Measurements from ENCODE around the gene PRUNE2.

The PRUNE2 gene

DNA sequence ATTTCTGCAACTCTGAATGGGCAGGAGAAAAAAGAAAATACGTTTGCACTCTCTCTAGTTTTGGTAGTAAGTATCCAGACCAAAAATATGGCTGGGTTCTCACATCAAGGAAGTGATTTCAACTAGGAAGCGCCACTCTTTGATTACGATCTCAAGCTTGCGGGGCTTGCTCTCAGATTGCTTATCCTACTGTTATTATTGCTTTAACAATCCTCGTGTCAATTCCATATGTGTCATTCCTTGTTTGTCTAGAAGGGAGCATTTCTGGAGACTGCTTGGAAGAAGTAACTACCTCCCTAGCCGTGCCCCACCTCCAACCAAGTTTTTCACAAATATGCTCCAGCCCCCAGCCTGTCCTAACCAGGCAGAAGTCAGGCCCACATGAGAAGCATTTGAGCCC lies 3.5 kb downstream of the PRUNE2 start:
- DNase-seq (ENCODE audit: low read depth) = no peak

DNA sequence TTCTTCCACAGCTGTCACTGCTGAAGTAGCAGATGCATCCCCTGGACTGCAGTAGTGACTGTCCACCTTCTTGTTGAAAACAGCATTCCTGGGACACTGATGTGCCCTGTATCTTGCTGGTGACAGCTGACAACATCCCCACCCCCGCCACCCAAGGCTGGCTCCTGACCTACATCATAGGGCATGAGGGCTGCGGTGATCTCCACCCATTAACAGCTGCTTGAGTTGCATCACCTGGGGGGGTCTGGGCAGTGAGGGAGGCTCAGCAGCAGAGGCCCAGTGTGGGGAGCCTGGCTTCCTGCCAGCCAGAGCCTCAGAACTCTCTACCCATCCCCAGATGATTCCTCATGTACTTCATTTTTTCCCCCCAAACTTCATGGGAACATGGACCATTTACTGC lies 4.1 kb downstream of the PRUNE2 start:
- DNase-seq (ENCODE audit: low read depth) = no peak

DNA sequence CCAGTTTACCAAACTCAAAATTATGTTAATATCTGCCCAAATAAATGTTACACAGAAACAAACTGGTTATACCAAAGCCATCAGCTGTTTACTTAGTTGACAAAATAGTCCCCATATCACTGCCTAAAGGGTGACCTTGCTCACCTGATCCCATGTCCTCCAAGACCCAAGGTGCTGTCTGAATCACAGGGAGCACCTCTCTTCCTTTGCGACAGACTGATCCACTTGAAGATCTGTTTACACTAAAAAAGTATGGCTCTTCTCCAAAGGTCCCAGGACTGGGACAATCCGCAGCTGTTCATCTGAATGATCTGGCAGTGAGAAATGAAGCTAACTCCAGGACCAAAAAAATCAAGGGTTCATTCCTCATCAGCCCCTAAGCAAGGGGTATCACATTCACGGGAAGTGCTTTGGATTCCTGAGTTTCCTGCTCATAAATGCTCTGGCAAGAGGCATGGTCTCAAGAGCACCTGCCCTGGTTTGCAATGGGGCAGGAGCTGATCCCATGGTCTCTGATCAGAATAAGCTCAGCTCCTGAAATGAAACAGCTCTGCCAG lies 5.0 kb downstream of the PRUNE2 start:
- no peak for DNase-seq (ENCODE audit: low read depth)

DNA sequence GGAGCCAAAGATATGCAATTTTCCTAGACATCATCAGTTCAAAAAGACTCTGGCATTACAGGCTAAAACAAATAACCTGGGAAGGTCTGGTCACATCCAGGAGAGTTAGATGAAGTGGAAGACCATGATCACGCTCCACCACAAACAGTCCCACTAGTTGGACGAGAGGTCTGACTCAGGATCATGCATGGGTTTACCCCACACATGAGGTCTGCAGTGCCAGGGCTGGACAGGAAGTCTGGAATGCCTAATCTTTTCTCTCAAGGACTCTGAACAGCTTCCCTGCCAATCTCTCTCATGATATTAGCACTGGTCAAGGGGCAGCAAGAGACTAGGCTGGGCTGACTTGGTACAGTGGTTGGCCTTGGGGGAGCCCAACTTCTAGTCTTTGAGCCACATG lies 7.1 kb downstream of the PRUNE2 start:
- DNase-seq (ENCODE audit: low read depth) = no peak

DNA sequence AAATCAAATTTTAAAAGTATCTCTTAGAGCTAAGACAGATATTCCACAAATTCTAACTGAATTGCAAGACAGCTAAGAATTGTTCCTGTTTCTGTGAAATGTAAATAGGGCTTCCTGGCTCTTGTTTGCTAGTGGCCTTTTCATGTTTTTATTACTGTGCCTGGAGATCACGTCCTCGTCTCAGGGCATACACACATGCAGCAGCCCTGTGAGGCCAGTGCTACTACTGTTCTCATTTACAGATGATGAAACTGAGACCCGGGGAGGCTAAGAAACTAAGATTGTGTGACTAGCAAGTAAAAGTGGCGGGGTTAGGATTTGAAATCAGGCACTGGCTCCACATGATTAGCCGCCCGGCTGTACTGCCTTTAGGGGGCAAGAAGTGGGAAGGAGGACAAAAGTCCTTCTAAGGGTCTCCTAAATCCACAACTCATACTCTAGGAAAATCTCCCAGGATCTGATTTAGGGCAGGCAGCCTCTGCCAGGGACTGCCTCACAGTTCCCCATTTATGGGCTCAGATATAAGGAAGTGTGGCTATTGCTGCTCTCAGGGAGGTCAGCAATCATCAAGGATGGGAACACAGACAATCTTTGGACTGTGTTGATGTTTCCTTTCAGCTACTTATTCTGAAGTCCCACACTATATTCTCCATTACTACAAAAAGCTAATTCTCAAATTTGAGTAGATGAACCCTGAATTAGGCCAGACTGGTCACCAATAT lies 7.9 kb downstream of the PRUNE2 start:
- no peak for DNase-seq (ENCODE audit: low read depth)

DNA sequence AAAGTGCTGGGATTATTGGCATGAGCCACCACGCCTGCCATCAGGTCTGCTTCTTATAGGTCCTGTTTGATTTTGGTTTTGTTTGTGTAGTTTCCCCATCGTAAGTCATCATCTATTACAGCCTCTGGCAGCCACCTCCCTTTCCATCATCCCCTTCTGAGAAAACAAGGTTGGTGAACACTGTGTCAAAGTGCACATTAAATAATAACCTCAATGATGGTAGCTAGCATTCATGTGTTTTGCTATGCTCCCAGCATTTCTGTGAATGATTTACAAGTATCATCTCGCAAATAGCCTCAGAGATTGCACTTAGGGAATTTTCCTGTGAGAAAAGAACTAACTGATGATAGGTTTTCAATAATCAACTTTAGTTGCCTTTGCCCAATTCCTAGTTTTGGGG lies 9.9 kb downstream of the PRUNE2 start:
- no peak for DNase-seq (ENCODE audit: low read depth)

DNA sequence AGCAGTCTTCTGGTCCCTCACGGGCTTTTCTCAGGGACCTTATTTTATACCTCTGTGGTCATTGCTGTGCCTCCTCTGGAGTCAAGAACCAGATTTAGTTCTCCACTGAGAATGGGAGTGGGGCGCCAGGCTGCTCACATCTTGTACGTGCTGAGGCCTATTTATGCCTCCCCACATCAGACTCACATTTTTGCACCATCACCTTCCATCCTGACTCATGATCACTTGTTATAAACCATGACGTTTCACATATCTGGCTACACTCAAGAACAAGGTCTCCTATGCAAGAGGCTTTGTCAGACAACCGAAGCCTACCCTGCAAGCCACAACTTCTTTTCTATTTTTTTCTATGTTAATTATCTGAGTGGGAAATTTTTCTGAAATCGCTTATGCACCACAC lies 10.7 kb downstream of the PRUNE2 start:
- no peak for DNase-seq (ENCODE audit: low read depth)

DNA sequence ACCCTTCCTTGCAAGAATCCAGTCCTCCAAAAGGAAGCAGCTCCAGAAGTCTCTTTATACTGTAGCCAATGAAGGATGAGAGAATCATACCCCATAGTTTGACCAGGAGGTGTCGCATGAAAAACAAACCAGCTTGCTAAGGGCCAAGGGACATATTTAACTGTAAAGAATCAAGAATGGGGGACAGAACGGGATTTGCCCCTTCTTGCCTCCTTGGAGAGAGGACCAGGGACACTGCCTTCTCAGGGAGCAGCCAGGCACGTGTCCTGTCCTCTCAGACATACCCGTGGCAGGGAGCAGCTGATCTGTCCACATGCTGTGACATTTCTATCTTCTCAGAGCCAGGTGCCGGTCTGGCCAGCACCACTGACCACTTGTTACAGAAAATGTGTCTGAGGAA lies 11.7 kb downstream of the PRUNE2 start:
- no peak for DNase-seq (ENCODE audit: low read depth)

DNA sequence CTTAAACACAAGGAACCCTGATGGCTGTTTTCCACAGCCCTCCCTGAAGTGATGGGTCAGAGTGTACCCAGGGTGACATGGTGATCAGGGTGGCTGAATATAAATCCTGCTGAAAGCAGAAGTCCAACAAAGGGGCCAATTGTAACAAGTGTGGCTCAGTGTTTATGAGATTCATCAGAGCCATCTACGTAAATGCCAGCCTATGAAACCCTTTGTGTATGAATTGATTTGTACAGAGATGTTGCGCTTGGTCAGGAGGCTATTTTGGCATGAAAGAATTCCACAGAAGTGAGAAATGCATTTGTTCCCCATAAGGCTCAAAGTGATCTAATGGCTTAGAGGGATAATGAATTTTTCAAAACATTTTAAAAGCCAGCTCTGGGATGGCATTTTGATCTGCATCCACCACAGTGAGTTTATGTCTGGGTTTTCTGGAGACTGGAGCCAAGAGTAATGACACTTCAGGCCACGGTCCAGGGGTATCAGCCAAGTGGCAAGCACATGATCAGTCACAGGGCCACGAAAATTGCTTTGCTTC lies 12.4 kb downstream of the PRUNE2 start:
- no peak for DNase-seq (ENCODE audit: low read depth)

DNA sequence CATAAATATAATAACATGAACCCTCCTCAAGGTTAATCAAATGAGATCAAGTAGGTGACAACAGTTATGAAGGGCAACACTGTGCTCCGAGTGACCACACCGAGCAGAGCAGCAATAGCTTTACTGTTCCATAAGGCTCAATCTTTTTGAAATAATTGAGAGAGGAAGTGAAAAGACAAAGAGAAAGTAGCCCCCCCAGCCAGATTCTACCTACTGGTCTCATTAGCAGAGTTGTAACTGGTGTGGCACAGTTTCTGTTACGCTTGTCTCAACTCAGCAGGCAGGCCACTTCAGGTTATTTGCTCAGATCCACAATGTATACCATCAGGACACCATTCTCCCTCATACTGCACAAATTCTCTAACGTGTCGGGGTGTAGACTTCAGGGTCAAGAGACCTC lies 14.0 kb downstream of the PRUNE2 start:
- no peak for DNase-seq (ENCODE audit: low read depth)

DNA sequence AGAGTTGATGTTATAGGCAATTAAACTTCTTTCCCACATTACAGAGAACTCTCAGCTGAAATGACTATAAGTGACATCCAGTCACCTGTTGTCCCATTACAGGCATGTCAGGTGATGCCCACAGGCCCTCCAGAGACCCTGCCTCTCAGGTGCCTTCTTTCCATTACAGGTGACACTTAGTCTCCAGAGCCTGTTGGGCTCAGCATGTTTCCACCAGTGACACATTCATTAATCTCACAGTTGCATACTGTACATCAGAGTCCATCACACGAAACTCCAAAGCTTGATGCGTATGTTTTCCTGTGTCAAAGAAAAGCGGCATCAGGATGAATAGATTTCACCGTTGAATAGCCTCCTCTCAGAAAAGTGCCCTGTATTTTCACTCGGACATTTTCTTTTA lies 14.6 kb downstream of the PRUNE2 start:
- no peak for DNase-seq (ENCODE audit: low read depth)

DNA sequence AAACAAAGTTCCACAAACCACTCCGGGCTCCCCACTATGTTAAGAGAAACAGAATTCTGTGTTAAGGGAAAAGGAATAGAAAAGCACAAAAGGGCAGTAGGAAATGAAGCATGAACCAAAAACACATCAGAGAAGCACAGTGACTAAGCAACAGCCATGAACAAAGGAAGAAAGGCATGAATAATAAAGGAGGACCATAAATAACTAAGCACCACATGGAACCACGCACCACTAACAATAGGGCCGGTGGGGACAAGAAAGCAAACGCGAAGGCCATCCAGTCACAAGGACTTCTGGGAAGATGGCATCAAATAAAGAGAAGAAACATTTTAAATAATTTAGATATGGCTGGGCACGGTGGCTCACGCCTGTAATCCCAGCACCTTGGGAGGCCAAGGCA lies 18.0 kb downstream of the PRUNE2 start:
- DNase-seq (ENCODE audit: low read depth) = no peak

DNA sequence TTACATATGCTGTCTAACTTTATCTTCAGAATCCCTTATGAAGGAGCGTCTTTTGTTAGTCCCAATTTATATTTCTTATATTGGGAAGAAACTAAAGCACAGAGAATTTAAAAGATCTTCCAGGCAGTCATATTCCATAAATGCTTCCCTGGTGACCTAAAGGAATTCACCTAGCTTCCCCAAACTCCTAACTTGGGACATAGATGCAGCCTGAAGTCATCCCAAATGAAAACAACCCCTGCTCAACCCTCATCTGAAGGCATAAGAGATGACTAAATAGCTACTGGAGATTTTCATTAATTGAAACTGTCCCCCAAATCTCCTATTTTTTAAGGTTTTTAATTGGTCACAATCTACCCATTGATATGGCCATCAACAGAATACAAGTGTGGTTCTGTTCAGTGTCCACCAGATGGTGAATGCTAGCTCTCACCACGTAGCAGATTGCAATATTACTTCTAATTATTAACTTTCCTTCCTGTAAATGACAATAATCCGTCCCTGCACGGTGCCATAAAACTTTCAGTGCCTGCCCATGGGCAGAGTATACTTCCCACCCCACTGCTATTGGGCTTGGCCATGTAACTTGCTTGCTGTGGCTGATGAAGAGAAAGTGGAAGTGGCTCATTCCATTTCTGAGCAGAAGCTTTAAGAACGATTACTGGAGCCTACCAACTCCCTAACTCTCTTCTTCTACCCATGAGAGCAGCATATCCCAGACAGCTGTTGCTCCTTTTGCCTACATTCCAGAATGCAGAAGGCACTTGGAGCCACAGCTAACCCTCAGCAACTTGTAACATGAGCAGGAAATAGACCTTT lies 18.7 kb downstream of the PRUNE2 start:
- DNase-seq (ENCODE audit: low read depth) = no peak

DNA sequence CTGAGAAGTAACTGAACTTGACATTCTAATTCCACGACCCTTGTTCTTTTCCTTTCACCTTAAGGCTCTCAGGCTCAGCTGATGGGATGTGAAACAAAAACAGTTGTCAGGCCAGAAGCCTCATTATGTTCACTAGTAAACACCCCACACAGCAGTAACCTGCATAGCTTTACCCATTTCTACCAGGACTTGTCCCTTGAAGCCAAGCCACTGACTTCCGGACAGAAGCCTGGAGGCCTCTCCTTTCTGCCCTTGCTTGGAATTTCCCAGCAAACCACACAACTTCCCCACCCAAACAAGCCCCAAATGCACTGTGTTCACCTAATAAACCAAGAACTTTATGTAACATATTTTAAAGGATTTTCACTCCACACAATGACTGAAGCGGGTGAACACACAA lies 19.6 kb downstream of the PRUNE2 start:
- DNase-seq (ENCODE audit: low read depth) = no peak

DNA sequence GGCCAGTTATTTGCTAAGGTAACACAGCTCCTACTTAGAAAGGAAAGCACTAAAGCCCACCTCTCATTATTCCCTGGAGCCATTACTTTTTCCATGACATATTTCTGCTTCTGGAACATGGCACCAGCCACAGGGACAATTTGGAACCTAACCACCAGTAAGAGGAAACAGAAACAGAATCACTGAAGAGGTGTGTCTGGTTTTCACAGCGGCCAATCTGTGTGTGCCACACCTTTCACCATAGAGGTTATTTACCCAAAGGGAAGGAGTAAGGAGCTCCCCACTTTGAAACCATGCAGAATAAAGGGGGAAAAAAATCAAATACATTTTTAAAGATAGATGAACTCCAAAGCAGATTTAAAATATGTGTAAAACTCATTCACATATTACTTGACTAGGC lies 21.1 kb downstream of the PRUNE2 start:
- DNase-seq (ENCODE audit: low read depth) = no peak

DNA sequence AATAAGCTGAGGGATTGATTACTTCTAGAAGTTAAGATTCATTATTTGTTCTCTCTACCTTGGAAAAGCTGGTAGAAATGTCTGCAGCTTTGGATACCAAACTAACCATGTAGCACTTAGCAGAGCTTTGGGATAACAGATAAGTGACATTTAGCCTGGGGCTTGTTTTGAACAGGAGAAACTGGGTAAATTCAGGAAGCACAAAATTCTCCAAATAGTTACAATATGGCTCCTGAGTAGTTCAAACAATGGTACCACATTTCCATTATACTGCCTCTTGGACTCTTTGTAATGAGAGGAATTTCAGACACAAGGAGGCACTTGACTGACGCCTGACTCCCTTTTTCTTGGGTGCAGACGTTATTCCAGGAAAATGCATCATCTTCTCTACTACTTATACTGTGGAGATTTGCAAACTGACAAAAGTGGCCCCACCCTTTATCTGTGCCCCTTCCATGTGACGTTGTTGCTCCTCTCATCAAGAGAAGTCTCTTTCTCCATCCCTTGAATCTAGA lies 22.5 kb downstream of the PRUNE2 start:
- DNase-seq (ENCODE audit: low read depth) = no peak

DNA sequence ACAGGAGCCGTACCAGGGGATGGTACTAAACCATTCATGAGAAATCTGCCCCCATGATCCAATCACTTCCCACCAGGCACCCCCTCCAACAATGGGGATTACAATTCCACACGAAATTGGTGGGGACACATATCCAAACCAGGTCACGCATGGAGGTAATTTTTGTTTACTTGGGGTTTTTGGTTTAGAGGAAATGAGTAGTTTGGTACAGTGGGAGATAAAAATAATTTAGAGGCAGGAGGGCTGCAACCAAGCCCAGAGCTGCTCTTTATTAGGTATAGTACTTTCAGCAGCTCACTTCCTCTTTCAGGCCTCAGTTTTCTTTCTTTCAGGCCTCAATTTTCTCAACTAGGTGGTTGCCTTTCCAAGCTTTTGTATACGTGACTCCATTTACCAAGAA lies 23.2 kb downstream of the PRUNE2 start:
- DNase-seq (ENCODE audit: low read depth) = no peak

DNA sequence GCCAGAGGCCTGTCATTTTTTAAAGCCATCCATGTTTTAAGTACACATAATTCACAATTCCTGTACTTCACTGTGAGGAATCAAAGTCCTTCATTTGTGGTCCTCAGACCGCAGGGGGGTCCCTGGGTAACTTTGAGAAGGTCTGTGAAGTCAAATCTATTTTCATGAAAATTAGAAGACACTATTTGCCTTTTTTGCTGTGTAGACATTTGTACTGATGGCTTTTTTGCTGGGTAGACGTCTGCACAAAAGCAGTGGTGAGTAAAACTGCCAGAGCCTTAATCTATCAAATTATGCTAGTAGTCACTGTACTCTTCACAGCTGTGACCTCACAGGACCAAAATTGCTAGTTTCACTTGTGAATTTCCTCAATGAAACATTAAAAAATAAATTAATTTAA lies 25.7 kb downstream of the PRUNE2 start:
- DNase-seq (ENCODE audit: low read depth) = no peak

DNA sequence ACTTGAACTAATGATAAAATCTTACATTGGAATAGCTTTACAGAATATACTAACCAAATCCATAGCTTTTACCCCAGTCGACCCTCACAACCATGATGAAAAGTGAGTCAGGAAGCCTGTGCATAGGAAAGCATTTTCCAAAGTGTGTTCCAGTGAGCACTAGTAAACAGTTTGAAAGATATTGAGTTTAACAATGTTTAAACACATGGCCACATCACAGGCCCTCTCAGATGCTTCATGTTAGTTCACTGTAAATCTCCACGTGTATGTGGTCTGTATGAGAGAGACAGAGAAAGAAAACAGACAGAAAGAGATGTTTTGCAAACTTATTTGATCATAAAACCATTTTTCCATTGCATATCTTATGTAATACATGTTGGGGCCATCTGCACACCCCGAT lies 27.0 kb downstream of the PRUNE2 start:
- no peak for DNase-seq (ENCODE audit: low read depth)

DNA sequence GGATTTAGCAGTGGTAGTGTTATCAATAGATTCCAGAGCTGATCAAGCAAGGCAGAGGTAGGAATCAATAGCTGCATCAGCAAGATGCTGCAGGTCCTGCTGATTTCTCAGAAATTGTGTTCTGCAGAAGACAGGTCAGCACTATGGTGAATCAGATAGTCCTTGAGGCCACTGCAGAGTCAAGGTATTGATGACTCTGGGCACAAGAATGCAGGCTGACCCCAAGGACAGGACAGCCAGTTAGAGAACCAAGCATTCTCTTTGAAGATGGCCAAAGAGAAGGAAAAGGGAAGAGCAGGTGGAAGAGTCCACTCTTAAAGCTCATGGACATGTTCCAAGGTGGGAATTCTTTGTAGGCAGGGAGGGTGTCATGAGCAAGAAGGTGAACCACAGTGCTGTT lies 28.0 kb downstream of the PRUNE2 start:
- DNase-seq (ENCODE audit: low read depth) = no peak

DNA sequence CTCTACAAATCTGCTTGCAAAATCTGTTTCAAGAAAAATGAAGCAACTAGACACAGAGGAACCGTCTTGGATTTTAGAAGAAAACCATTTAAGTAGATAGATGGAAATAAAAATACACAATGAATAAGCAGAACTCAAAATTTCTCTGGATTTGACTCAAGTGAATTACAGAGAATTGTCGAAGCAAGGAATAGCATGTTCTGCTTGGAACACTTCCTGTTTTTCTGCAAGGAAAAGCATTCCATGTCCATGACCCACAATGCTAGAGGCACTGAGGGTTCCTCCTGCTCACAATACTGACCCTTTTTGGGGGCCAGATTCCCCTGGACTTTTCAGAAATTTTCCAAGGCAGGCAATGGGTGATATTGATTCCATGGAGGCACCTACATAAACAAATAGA lies 29.8 kb downstream of the PRUNE2 start:
- no peak for DNase-seq (ENCODE audit: low read depth)

DNA sequence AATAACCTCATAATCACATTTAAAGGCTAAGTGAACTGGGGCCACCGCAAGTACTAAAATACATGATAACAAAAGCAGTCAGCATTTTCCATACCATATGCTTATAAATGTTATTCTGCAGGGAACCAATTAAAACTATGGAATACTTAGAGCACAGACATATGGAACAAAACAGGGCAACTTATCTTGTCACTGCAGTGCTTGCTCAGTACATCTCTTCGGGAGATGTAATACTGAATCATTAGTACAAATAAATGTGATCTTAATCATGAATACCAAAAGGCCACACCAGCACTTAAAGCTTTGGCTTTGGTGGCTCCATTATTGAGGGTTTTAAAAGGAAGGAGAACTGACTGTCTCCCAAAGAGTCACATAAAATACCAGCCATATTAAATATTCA lies 32.1 kb downstream of the PRUNE2 start:
- DNase-seq (ENCODE audit: low read depth) = no peak
